Measurements from ENCODE around the gene NKG7.

DNA sequence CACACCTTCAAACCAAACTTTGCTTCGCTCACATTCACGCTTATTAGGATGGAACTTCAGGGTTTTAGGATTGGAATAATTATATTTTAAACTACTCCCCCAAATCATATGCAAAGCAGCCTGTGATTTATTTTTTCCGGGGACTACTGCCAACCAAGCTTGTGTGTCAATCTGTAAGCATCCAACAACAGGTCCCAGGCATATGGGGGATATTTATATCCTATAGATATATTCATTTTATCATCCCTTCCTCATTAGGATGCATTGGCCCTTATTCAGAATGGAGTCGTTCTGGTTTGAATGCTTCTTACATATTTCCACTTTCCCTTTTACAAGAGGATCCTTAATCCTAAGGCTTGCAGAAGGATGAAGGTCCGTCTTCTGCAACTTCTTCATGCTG is 26.8 kb upstream of the NKG7 start:
- TF ChIP-seq, protein P1, sequence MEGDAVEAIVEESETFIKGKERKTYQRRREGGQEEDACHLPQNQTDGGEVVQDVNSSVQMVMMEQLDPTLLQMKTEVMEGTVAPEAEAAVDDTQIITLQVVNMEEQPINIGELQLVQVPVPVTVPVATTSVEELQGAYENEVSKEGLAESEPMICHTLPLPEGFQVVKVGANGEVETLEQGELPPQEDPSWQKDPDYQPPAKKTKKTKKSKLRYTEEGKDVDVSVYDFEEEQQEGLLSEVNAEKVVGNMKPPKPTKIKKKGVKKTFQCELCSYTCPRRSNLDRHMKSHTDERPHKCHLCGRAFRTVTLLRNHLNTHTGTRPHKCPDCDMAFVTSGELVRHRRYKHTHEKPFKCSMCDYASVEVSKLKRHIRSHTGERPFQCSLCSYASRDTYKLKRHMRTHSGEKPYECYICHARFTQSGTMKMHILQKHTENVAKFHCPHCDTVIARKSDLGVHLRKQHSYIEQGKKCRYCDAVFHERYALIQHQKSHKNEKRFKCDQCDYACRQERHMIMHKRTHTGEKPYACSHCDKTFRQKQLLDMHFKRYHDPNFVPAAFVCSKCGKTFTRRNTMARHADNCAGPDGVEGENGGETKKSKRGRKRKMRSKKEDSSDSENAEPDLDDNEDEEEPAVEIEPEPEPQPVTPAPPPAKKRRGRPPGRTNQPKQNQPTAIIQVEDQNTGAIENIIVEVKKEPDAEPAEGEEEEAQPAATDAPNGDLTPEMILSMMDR (IDR thresholded peaks at IDR 0.05), result no peak
- TF ChIP-seq POLR2A (IDR thresholded peaks at IDR 0.05), result no peak

Data from thyroid gland (tissue), 4 donors.